ENCODE measurements around the gene PSMF1. TPM values are rescaled to one million over a fixed set of nuclear protein-coding genes. Genes with fewer than 3 reads are reported as not detected.

PSMF1 gene
- total and polyA plus RNA-seq, 2 donors (not counting 3 experiments of a cell fraction or from before 2014, with no cell fraction given) = 142 to 354 TPM

- intact Hi-C loops (cut with micrococcal nuclease) = loop anchor here (2.0 to 10.0 kb wide), 2 partner anchors 103 to 257 kb away; no protein-coding TSS in a partner anchor
- FAIRE-seq = no peak
- BruUV-seq (replicated peaks) = no TSS peak
These were observed 93.6 kb downstream of the PSMF1 start for GRCh38 chr20:1212023-1212422.

More at GRCh38 chr20:1212023-1212422, 93.6 kb downstream of the PSMF1 start:
- no peaks in the 10 kb centered on the region for H3K79me2 ChIP-seq (ENCODE audit: control insufficient read depth, insufficient read depth, low read length)
- ChIA-PET CTCF (interaction anchor here (1.1 to 2.4 kb wide), 7 partner anchors 9 to 397 kb away, joined by 3 to 15 read pairs (median 6); partner anchors contain the start of genes C20orf202 and NSFL1C), POLR2A (no interaction called here)
- DNase-seq (ENCODE audit: low read depth, low spot score) = no peak
- H3K4me3 ChIP-seq (replicated peaks in 1 of 3; ENCODE audit: insufficient read depth in 1 of 3, low read depth in 1 of 3, low read length in 3 of 3) = no peak overlapping the region
- dilution Hi-C loops (cut with MboI; ENCODE audit: extremely low pct_ligation_motif_present, low sequenced_read_pairs) = no loop called here
- no peaks in the 10 kb centered on the region for H3K9me1 ChIP-seq (replicated peaks; ENCODE audit: control insufficient read depth, extremely low read depth, insufficient read depth, low read length)
- H3K9me3 ChIP-seq (replicated peaks; ENCODE audit: control insufficient read depth, insufficient read depth, low read length) = no peaks in the 10 kb centered on the region
- TF ChIP-seq GATA2 (IDR thresholded peaks at IDR 0.05; ENCODE audit: insufficient read depth, insufficient read length, low read depth, low read length) = no peak
- TF ChIP-seq, protein P1, sequence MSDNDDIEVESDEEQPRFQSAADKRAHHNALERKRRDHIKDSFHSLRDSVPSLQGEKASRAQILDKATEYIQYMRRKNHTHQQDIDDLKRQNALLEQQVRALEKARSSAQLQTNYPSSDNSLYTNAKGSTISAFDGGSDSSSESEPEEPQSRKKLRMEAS (IDR thresholded peaks at IDR 0.05; ENCODE audit: insufficient read depth, insufficient read length) = no peak
- TF ChIP-seq JUN (IDR thresholded peaks at IDR 0.05; ENCODE audit: borderline replicate concordance, insufficient read depth, insufficient read length, low read depth) = no peak
- no peak for TF ChIP-seq POLR2A (IDR thresholded peaks at IDR 0.05; ENCODE audit: low read depth, low read length)
- TF ChIP-seq MYC (IDR thresholded peaks at IDR 0.05; ENCODE audit: low read depth, low read length) = no peak
- TF ChIP-seq POLR2AphosphoS5 (IDR thresholded peaks at IDR 0.05; ENCODE audit: insufficient read depth, low read depth, low read length) = no peak
- TF ChIP-seq, protein P2, sequence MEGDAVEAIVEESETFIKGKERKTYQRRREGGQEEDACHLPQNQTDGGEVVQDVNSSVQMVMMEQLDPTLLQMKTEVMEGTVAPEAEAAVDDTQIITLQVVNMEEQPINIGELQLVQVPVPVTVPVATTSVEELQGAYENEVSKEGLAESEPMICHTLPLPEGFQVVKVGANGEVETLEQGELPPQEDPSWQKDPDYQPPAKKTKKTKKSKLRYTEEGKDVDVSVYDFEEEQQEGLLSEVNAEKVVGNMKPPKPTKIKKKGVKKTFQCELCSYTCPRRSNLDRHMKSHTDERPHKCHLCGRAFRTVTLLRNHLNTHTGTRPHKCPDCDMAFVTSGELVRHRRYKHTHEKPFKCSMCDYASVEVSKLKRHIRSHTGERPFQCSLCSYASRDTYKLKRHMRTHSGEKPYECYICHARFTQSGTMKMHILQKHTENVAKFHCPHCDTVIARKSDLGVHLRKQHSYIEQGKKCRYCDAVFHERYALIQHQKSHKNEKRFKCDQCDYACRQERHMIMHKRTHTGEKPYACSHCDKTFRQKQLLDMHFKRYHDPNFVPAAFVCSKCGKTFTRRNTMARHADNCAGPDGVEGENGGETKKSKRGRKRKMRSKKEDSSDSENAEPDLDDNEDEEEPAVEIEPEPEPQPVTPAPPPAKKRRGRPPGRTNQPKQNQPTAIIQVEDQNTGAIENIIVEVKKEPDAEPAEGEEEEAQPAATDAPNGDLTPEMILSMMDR (IDR thresholded peaks at IDR 0.05; ENCODE audit: extremely low read depth in 1 of 2, insufficient read depth in 1 of 2, low read depth in 1 of 2, low read length in 2 of 2) = no peak
- no peak for TF ChIP-seq FOS (IDR thresholded peaks at IDR 0.05; ENCODE audit: borderline replicate concordance, insufficient read depth, low read length)
- H3K36me3 ChIP-seq (ENCODE audit: control insufficient read depth in 2 of 2, extremely low read depth in 1 of 2, insufficient read depth in 2 of 2, low read length in 2 of 2) = no peaks in the 10 kb centered on the region
- peaks cover 9 to 46% of the 10 kb centered on the region in 2 experiments for H3K27me3 ChIP-seq (ENCODE audit: control insufficient read depth in 2 of 2, insufficient read depth in 2 of 2, low read length in 2 of 2)
- no peaks in the 10 kb centered on the region for H3K4me1 ChIP-seq (ENCODE audit: control insufficient read depth, extremely low read depth, insufficient read depth, low read length)
- no peaks in the 10 kb centered on the region for H4K20me1 ChIP-seq (replicated peaks; ENCODE audit: control insufficient read depth, extremely low read depth, insufficient read depth, low read length)
- no peak overlapping the region for H2AFZ ChIP-seq (ENCODE audit: low read depth, low read length)
- no peak overlapping the region for H3K27ac ChIP-seq (ENCODE audit: insufficient read depth, low read depth, low read length)
- H3K4me2 ChIP-seq (ENCODE audit: insufficient read depth, low read length) = no peak overlapping the region
- H3K9ac ChIP-seq (replicated peaks; ENCODE audit: extremely low read depth, insufficient read depth, low read length) = no peak overlapping the region

Measured in endothelial cell of umbilical vein (primary cell).